Activated T-cell treated with anti-CD3 and anti-CD28 coated beads, Interleukin-2, amount 50 U/mL, for 24 hours (primary cell): ENCODE results near the gene PLPP3.

Source experiments
- DNase-seq: peaks from one replicate; pipeline ENCODE4 v3.0.0-alpha.2; 2020
- H3K27ac Mint-ChIP-seq: 2 replicates; pipeline ENCODE4 v1.8.0; 2020; ENCODE audit warnings: mild to moderate bottlenecking, mixed read lengths
- H3K27me3 Mint-ChIP-seq: 2 replicates; pipeline ENCODE4 v1.8.0; 2020; ENCODE audit warnings: mixed read lengths
- H3K36me3 Mint-ChIP-seq: 2 replicates; pipeline ENCODE4 v1.8.0; 2020; ENCODE audit warnings: low read depth, mixed read lengths
- H3K4me1 Mint-ChIP-seq: 2 replicates; pipeline ENCODE4 v1.8.0; 2020; ENCODE audit warnings: low read depth, mixed read lengths
- H3K4me3 Mint-ChIP-seq: 2 replicates; pipeline ENCODE4 v1.8.0; 2020; ENCODE audit warnings: mild to moderate bottlenecking, moderate library complexity, mixed read lengths
- H3K9me3 Mint-ChIP-seq: 2 replicates; pipeline ENCODE4 v1.8.0; 2020; ENCODE audit warnings: mixed read lengths

PLPP3 gene

DNA sequence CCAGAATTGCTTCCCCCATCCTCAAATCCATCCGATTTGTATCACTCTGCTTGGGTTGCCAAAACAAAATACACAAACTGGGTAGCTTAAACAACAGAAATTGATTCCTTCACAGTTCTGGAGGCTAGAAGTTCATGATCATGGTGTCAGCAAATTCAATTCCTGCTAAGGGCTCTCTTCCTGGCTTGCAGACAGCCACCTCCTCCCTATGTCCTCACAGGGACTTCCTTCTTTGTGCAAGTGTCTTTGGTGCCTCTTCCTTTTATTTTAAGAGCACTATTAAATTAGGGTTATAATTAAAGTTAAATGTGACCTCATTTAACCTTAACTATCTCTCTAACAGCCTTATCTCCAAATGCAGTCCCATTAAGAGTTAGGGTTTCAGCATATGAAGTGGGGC lies 112.8 kb downstream of the PLPP3 start:
- no peak for DNase-seq
- Mint-ChIP-seq H3K9me3 (no peaks in the 10 kb centered on the region), H3K4me3 (no peak overlapping the region), H3K4me1 (no peaks in the 10 kb centered on the region), H3K36me3 (no peaks in the 10 kb centered on the region), H3K27ac (no peak overlapping the region), H3K27me3 (peaks cover 7% of the 10 kb centered on the region)

DNA sequence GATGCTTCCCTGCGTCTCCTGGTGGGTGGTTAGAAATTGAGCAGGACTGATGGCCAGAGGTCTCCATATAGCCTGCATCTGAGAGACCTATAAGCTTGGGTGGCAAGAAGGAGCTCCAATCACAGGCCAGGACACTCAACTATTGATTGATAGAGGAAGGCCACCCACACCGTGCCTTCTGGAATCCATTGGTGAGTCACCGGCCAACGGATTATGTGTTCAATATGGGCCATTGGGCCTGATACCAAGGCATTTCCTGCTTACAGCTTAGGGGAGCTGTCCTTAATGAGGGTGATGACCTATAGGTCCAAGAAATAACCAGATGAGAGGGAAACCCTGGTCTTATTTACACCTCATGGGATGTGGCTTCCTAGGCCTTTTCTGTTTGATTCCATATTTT lies 115.1 kb downstream of the PLPP3 start:
- Mint-ChIP-seq H3K4me3 (no peak overlapping the region), H3K27ac (no peak overlapping the region), H3K9me3 (no peaks in the 10 kb centered on the region), H3K27me3 (peaks cover 3% of the 10 kb centered on the region), H3K4me1 (no peaks in the 10 kb centered on the region), H3K36me3 (no peaks in the 10 kb centered on the region)
- no peak for DNase-seq

DNA sequence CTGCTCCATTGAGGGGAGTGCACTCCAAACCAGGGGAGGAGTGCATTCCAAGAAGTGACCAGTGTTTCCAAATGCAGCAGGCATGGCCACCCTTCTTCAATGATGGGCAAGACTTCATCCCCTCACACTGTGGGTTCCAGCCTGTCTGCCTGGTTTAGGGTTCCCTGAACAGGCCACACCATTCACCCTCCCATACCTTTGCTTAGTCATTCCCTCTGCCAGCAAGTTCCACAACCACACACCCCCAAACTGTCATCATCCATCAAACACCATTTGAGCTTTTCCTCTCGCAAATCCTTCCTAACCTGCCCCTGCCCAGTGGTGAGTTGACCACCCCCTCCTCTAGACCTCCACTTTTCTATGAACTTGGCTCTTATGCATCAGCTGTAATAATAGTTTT lies 116.0 kb downstream of the PLPP3 start:
- Mint-ChIP-seq H3K27me3 (no peaks in the 10 kb centered on the region), H3K4me1 (no peaks in the 10 kb centered on the region), H3K27ac (no peak overlapping the region), H3K36me3 (no peaks in the 10 kb centered on the region), H3K9me3 (no peaks in the 10 kb centered on the region), H3K4me3 (no peak overlapping the region)
- no peak for DNase-seq

DNA sequence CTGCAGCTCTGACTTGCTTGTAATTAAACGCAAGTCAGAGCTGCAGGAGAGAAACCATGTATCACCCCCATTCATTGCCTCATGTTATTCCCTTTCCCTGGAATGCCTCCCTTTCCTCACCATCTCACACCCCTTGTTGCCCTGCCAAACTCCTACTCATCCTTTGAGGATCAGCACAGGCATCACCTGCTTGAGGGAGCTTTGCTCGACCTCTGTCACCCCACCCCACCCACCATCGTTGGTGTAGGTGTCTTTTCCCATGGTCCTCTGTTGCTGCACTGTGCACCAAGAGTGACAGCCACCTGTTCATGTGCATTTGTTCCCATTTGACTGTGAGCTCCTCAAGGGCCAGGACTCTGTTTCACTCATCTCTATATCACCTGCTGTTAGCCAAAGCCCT lies 117.2 kb downstream of the PLPP3 start:
- no peaks in the 10 kb centered on the region for H3K4me1 Mint-ChIP-seq
- no peak for DNase-seq
- H3K4me3 Mint-ChIP-seq = no peak overlapping the region
- H3K36me3 Mint-ChIP-seq = no peaks in the 10 kb centered on the region
- no peaks in the 10 kb centered on the region for H3K27me3 Mint-ChIP-seq
- H3K9me3 Mint-ChIP-seq = no peaks in the 10 kb centered on the region
- H3K27ac Mint-ChIP-seq = no peak overlapping the region

DNA sequence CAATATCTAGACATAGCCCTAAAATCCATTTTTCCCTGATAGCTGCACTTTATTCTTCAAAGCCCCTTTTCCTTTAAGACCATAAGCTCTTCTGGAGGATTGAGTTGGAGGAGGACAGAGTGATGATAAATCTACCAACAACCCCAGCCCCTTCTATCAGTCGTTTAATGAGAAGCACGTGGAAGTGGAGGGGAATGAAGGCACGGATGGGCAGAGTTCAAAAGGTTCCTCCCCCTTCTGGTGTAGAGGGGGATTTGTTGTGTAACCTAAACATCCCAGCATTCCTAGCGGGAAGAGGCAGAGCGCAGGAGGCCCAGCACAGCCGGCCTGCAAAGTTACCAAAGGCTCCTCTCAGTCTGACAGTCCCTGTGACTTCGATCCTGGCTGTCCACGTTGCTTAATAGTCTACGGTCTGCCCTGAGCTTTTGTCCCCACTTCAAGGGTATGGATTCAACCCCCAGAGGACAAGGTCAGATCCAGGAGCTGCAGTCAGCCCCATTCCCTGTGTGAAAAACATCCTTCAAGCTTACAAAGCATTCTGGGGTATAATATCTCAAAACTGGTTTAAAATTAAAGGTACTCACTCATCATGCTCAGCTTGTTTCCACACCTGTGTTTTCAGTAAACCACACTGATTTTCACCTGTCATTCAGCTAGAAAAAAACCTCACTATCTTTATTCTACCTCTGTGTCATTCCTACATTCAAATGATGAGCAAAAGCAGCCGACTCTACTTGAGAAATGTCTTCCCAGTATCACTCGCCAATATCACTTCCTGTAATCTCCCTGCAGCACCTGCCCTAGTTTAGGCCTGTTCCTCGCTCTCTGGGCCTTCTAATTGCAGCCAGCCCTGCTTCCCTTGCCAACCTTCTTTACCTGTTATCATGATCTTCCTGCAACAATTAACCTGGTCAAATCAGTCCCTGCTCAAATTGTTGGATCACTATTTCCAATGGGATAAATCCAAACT lies 117.9 kb downstream of the PLPP3 start:
- no peaks in the 10 kb centered on the region for H3K9me3 Mint-ChIP-seq

DNA sequence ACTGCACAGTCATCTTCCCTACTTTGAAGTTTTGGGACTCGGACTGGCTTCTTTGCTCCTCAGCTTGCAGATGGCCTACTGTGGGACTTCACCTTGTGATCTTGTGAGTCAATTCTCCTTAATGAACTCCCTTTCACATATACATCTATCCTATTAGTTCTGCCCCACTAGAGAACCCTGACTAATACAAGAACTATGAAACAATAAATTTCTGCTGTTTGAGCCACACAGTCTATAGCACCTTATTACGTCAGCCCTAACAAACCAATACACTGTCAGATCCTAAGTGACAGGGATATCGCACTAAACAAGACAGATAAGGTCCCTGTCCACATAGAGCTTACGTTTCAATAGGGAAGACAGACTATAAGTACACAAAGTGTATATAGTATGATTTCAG lies 120.1 kb downstream of the PLPP3 start:
- no peak overlapping the region for H3K27ac Mint-ChIP-seq
- DNase-seq = no peak
- no peaks in the 10 kb centered on the region for H3K4me1 Mint-ChIP-seq
- H3K9me3 Mint-ChIP-seq = no peaks in the 10 kb centered on the region
- H3K4me3 Mint-ChIP-seq = no peak overlapping the region
- H3K27me3 Mint-ChIP-seq = no peaks in the 10 kb centered on the region
- H3K36me3 Mint-ChIP-seq = no peaks in the 10 kb centered on the region

More for the DNA sequence above, 117.9 kb downstream of the PLPP3 start:
- no peak overlapping the region for H3K27ac Mint-ChIP-seq
- H3K4me3 Mint-ChIP-seq = no peak overlapping the region
- H3K27me3 Mint-ChIP-seq = no peaks in the 10 kb centered on the region
- no peak for DNase-seq
- H3K4me1 Mint-ChIP-seq = no peaks in the 10 kb centered on the region
- no peaks in the 10 kb centered on the region for H3K36me3 Mint-ChIP-seq

DNA sequence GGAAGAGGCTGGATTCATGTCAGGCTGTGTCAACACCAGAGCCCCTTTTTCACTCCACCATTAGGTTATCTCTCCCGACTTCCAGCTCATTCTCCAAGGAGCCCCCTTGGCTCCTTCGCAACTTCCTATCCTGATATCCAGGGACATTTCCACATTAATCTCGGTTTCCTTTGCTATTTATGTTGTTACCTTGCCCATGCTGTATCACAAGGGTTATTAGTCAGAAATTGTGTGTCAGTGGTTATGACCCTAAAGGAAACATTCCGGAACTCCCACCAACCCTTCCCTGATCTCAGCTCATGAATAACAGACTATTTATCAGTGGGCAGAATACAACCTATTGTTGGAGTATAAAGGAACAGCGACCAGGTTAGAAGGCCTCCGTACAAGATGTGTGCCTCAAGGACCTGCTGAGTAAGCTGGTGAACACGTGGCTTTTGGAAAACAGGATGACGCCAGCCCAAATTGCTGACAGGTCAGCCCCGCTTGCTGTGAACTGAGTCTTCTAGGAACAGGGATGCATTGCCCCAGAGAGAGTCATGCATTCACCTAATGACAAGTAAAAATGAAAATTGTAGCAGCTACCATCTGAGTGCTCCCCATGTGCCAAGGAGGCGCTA lies 121.5 kb downstream of the PLPP3 start:
- DNase-seq = no peak
- Mint-ChIP-seq H3K4me1 (no peaks in the 10 kb centered on the region), H3K27ac (no peak overlapping the region), H3K36me3 (no peaks in the 10 kb centered on the region), H3K4me3 (no peak overlapping the region), H3K9me3 (no peaks in the 10 kb centered on the region), H3K27me3 (peaks cover 3% of the 10 kb centered on the region)

DNA sequence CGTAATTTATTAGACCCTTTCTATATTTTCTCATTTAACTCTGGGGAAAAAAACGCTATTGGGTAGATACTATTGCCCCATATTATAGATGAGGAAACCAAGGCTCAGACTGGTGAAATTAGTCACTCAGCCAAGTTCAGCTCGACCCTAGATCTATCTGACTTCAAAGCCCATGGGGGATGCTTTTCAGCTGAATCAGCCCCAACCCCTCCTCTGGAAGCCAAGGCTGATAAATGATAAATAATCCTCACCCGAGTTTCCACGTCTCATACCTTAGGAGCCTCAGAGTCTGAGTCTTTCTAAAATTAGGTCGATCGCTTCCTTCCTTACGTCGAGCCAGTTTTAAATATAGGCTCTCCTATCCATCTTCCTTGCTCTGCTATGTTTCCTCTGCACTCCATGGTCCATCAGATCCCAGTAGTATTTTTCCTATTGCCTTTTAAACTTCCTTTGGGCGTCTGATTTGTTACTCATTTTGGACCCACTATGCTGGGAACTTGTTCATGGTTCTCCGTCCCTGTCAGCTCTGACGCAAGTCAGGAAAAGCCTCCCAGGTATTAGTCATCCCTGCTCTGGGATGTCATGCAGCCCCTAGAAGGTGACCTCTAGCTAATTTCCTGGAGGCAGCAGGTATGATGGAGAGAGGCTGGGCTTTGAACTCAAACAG lies 122.8 kb downstream of the PLPP3 start:
- H3K27ac Mint-ChIP-seq = no peak overlapping the region
- DNase-seq = no peak
- no peak overlapping the region for H3K4me3 Mint-ChIP-seq
- no peaks in the 10 kb centered on the region for H3K36me3 Mint-ChIP-seq
- H3K27me3 Mint-ChIP-seq = peaks cover 4% of the 10 kb centered on the region
- no peaks in the 10 kb centered on the region for H3K4me1 Mint-ChIP-seq
- no peaks in the 10 kb centered on the region for H3K9me3 Mint-ChIP-seq

DNA sequence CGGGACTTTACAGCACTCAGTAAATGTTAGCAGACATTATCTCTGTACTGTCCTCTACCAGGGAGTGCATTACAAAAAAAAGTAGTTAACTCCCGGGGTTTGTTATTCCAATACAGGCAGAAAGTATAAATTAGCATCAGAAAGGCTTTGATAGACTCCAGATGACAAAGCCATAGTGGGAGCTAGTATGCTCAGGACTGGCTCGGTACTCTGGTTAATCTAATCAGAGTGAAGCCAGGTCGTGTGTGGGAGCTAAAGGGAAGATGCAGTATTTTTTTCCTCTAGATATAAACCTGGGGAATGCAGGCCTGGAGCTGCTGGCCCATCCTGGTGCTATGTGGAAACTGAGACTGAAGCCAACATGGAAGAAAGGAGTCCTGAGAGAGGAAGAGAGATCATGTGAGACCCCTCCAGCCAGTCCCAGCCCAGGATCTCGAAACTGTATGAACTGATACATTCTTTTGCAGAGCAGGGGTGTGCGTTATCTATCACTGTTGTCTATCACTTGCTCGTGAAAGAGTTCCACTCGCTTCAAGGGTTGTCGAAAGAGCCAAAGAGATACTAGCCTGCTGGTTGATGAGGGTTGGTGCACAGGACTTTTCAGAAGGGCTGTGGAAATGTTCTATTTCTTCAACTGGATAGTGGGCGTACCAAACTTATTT lies 125.8 kb downstream of the PLPP3 start:
- no peaks in the 10 kb centered on the region for H3K9me3 Mint-ChIP-seq
- H3K4me1 Mint-ChIP-seq = no peaks in the 10 kb centered on the region
- no peak overlapping the region for H3K27ac Mint-ChIP-seq
- DNase-seq = no peak
- H3K36me3 Mint-ChIP-seq = no peaks in the 10 kb centered on the region
- no peak overlapping the region for H3K4me3 Mint-ChIP-seq
- peaks cover 4% of the 10 kb centered on the region for H3K27me3 Mint-ChIP-seq

DNA sequence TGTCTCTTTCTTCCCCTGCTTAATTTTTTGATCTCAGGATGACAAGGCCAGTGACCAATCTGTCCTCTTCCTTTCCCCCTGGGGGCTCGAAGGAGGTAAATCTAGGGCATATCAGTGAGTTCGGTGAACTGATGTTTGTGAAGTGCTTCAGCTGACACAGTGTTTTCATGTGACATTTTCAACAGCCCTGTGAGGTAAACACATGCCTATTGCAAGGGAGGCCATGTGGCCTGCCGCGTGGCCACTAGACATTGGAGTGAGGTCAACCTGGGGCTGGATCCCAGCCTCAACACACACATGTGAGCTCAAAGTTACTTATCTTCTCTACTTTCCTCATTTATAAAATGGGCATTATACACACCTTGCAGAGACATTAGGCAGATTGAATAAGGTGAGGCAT lies 126.3 kb downstream of the PLPP3 start:
- Mint-ChIP-seq H3K27ac (no peak overlapping the region), H3K9me3 (no peaks in the 10 kb centered on the region), H3K4me3 (no peak overlapping the region), H3K36me3 (no peaks in the 10 kb centered on the region), H3K27me3 (peaks cover 4% of the 10 kb centered on the region), H3K4me1 (no peaks in the 10 kb centered on the region)
- no peak for DNase-seq

DNA sequence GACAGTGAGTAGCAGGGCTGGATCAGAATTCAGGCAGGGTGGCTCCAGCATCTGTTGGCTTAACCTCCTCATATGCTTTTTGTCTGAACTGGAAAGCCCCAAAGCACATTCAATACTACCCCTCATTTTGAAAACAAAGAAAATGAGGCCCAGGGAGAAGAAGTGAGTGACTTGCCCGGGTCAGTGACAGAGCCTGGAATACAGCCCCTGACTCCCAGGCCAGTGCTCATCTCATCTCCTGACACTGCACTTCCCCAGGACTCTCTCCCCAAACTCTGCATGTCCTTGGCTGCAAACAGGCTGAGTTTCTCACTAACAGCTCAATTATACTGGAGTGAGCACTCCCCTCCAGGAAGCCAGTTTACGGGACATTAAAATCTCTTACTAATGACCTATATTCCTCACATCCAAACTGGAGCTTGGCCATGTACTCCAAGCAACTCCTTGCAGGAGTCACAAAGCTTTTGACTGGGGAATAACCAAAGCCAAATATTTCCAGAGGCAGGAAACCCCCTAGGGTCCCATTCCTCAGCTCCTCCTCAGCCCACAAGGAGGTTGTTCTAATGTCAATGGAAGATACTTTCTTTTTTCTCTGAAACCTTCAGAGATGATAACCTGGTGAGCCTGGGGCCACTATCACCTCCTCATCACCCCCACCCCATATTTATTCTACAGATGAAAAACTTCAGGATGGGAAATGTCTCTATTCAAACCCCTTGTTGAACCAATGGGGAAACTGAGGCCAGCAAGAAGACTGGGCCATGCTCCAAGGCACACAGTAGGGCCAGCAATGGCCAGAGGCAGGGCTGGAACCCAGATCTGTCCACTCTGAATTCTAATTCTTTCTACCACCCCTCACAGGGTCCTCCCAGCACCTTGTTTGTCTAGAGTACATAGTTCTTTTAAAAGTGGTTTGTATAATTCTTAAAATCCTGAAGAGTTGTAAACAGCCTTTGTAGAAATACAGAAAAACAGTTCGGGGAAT lies 127.0 kb downstream of the PLPP3 start:
- DNase-seq = no peak
- no peak overlapping the region for H3K27ac Mint-ChIP-seq
- H3K4me1 Mint-ChIP-seq = no peaks in the 10 kb centered on the region
- no peaks in the 10 kb centered on the region for H3K36me3 Mint-ChIP-seq
- H3K9me3 Mint-ChIP-seq = no peaks in the 10 kb centered on the region
- H3K4me3 Mint-ChIP-seq = no peak overlapping the region
- H3K27me3 Mint-ChIP-seq = peaks cover 4% of the 10 kb centered on the region

DNA sequence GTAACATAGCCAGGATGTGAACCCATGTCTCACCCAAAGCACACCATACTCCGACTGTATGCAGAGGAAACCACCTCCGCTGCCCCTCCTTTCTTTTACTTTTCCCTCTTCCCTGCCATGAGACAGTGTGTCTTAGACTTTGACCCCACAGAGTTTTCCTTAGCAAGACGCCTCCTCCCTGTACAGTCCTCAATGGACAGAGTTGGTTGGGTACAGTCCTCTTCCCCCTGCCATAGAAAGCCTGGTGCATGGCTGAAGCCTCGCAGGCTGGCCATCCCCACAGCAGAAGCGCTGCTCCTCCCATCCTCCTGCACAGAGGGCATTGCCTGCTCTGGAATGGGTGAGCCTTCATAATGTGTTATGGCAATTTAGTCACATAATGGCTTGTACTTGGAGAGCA lies 127.9 kb downstream of the PLPP3 start:
- no peaks in the 10 kb centered on the region for H3K4me1 Mint-ChIP-seq
- peaks cover 4% of the 10 kb centered on the region for H3K27me3 Mint-ChIP-seq
- H3K9me3 Mint-ChIP-seq = no peaks in the 10 kb centered on the region
- H3K27ac Mint-ChIP-seq = no peak overlapping the region
- no peaks in the 10 kb centered on the region for H3K36me3 Mint-ChIP-seq
- no peak for DNase-seq
- H3K4me3 Mint-ChIP-seq = no peak overlapping the region

DNA sequence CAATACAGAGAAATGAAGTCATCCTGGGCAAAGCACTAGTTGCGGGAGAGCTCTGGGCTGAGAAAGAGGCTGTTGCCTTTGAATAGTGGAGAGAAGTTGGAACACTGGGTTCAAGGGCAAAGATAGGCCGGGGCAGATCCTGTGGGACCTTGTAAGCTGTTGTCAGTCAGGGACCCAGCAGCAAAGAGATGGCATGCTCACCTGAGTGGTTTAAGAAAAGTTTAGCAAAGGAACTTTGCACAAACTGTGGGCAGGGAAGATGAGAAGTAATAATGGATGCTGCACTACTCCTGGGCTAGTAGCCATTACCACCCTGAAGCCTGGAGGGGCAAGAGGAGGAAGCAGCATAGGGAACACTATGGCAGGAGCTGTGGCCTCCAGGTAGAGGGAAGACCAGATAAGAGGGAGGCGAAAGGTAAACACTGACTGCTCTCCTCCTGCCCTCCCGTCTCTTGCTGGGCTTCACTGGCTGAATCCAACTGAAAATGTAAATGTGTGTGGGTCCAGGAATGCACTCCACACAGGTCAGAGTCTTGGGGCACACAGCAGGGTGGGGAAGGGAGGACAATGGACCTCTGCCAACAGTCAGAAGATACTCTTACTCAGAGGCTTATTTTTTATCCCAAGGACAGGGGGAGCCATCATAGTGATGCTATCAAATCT lies 129.2 kb downstream of the PLPP3 start:
- Mint-ChIP-seq H3K27ac (no peak overlapping the region), H3K9me3 (no peaks in the 10 kb centered on the region), H3K36me3 (no peaks in the 10 kb centered on the region), H3K4me1 (no peaks in the 10 kb centered on the region), H3K4me3 (no peak overlapping the region), H3K27me3 (peaks cover 4% of the 10 kb centered on the region)
- no peak for DNase-seq
